Upper lobe of left lung (tissue), 6 donors: Measurements from ENCODE around the gene MYO18A. TPM values are rescaled to one million over a fixed set of nuclear protein-coding genes. Genes with fewer than 3 reads are reported as not detected.

Experiments
- ATAC-seq, 2 donors: fragments of 200-7000 bp; cut with Tn5 transposase; one replicate each; pipeline ENCODE4 v1.9.1; 2022; ENCODE audit warnings: mild to moderate bottlenecking in 2 of 2, moderate library complexity in 2 of 2; ENCODE audit not compliant: low FRiP score in 2 of 2
- DNase-seq, 2 donors: peaks; one replicate each; pipeline ENCODE4 v3.0.0-alpha.2; 2019 to 2020
- H3K27ac ChIP-seq, 4 donors: fragments of 200-600 bp; sonication (generic); one replicate each; pipeline ENCODE4 v1.5.1; 2016 to 2019
- H3K27me3 ChIP-seq, 4 donors: fragments of 200-600 bp; sonication (generic); one replicate each; pipeline ENCODE4 v1.5.1; 2017 to 2019
- H3K36me3 ChIP-seq, 4 donors: fragments of 200-600 bp; sonication (generic); one replicate each; pipeline ENCODE4 v1.5.1; 2016 to 2019
- H3K4me1 ChIP-seq, 4 donors: fragments of 200-600 bp; sonication (generic); one replicate each; pipeline ENCODE4 v1.5.1; 2018 to 2019
- H3K4me3 ChIP-seq, 4 donors: fragments of 200-600 bp; sonication (generic); one replicate each; pipeline ENCODE4 v1.5.1; 2017 to 2019; ENCODE audit warnings: mild to moderate bottlenecking in 2 of 4, moderate library complexity in 1 of 4
- H3K9me3 ChIP-seq, 4 donors: fragments of 200-600 bp; sonication (generic); one replicate each; pipeline ENCODE4 v1.5.1; 2018 to 2019
- EP300 ChIP-seq, 4 donors: sonication (generic); formaldehyde crosslinking; IDR thresholded peaks; one replicate each; pipeline ENCODE4 v1.5.1; 2017; ENCODE audit warnings: antibody characterized with exemption in 4 of 4, control low read depth in 2 of 4
- POLR2A ChIP-seq, 4 donors: fragments of 450-650 bp; IDR thresholded peaks; one replicate each; pipeline ENCODE4 v1.5.1; 2016 to 2017; ENCODE audit warnings: antibody characterized with exemption in 4 of 4, mild to moderate bottlenecking in 2 of 4
- POLR2AphosphoS5 ChIP-seq, 2 donors: sonication (generic); formaldehyde crosslinking; IDR thresholded peaks; one replicate each; pipeline ENCODE4 v1.5.1; 2017; ENCODE audit warnings: antibody characterized with exemption in 2 of 2
- WGBS, 2 donors: methylation state at CpG; one replicate each; pipeline ENCODE4 v1.1.5; 2017 to 2018; 5-methylcytosine and 5-hydroxymethylcytosine counted together
- total RNA-seq, 6 donors: library from RNA; depleted of rRNA in 4 of 6; stranded (reverse); fragments of >200 nt in 4 of 6; gene quantifications; one replicate each; pipeline versions ENCODE4 v1.1.0 to v1.2.1, GENCODE V29; 2016 to 2021
- TF ChIP-seq, protein P1 (sequence below), 6 experiments: fragments of 450-650 bp in 4 of 6; fragments of 200-600 bp in 2 of 6; sonication (generic) in 2 of 6; IDR thresholded peaks; one replicate each; pipeline ENCODE4 v1.5.1; 2016 to 2019; ENCODE audit warnings: antibody characterized with exemption in 6 of 6
- donor health status: DM: no; HTN: no; CAD: no; lungs with moderate emphysema.
- donor health status: DM: no; HTN: yes; CAD: no; lungs with severe emphysema.

The MYO18A gene
- total RNA-seq, 6 donors from 2014 or later, result 37.4 to 214 (median 67.4) TPM

DNA sequence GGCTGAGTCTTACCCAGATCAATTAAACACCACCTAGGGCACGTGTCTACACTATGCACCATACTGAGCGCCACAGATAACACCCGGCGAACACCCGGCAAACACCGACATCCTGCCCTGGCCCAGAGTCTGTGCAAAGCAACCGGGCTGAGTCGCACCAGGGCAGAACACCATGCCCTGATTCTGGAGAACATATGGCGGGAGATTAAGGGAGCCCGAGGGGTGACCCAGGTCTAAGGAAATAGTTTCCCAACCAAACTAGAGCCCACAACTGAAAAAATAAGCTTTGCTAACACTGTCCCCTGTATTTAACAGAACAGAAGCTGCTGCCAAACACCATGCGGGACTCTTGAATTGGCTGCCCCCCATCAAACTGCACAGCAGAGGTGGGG is 22.1 kb downstream of the MYO18A start:
- Histone ChIP-seq H3K27ac (peak overlapping the region; percentile 49 to 88 (median 62)), H3K27me3 (no peaks in the 10 kb centered on the region), H3K4me3 (no peak overlapping the region), H3K9me3 (no peaks in the 10 kb centered on the region), H3K4me1 (peaks cover 68 to 72% (median 70%) of the 10 kb centered on the region in 4 donors), H3K36me3 (no peaks in the 10 kb centered on the region)
- no peak for ATAC-seq
- TF ChIP-seq EP300 (IDR thresholded peaks at IDR 0.05) (no peak), POLR2AphosphoS5 (IDR thresholded peaks at IDR 0.05) (no peak), POLR2A (IDR thresholded peaks at IDR 0.05) (no peak)
- TF ChIP-seq, protein P1, sequence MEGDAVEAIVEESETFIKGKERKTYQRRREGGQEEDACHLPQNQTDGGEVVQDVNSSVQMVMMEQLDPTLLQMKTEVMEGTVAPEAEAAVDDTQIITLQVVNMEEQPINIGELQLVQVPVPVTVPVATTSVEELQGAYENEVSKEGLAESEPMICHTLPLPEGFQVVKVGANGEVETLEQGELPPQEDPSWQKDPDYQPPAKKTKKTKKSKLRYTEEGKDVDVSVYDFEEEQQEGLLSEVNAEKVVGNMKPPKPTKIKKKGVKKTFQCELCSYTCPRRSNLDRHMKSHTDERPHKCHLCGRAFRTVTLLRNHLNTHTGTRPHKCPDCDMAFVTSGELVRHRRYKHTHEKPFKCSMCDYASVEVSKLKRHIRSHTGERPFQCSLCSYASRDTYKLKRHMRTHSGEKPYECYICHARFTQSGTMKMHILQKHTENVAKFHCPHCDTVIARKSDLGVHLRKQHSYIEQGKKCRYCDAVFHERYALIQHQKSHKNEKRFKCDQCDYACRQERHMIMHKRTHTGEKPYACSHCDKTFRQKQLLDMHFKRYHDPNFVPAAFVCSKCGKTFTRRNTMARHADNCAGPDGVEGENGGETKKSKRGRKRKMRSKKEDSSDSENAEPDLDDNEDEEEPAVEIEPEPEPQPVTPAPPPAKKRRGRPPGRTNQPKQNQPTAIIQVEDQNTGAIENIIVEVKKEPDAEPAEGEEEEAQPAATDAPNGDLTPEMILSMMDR (IDR thresholded peaks at IDR 0.05), result no peak
- WGBS, 2 donors, result 64 to 80% methylated on average over 3 to 11 of the region's 11 CpGs
- DNase-seq, result no peak

DNA sequence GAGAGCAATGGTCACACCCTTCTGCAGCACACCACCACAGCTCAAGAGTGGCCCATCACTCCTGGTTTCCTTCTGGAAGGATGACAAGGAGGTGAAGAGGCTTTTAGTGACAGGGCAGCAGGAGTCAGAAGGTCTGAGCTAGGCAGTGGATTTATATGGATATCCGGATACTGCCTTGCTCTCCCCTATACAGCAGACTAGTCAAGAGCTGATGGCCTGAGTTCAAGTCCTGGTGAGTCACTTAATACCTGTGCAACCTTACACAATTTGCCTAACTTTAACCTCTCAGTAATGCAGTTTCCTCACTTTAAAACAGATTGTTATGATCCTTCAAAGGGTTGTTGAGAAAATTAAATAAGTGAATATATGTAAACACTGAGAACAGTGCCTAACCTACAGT is 22.9 kb downstream of the MYO18A start:
- H3K4me3 ChIP-seq, result no peak overlapping the region
- H3K36me3 ChIP-seq, result no peaks in the 10 kb centered on the region
- ATAC-seq, result no peak
- no peaks in the 10 kb centered on the region for H3K9me3 ChIP-seq
- H3K4me1 ChIP-seq, result peaks cover 65 to 69% (median 67%) of the 10 kb centered on the region in 4 donors
- TF ChIP-seq, protein P1 (IDR thresholded peaks at IDR 0.05), result no peak
- TF ChIP-seq EP300 (IDR thresholded peaks at IDR 0.05), result no peak
- TF ChIP-seq POLR2A (IDR thresholded peaks at IDR 0.05), result no peak
- no peak for TF ChIP-seq POLR2AphosphoS5 (IDR thresholded peaks at IDR 0.05)
- H3K27ac ChIP-seq, result peak overlapping the region; percentile 73 to 89 (median 85)
- no peak for DNase-seq
- no peaks in the 10 kb centered on the region for H3K27me3 ChIP-seq
- WGBS, 2 donors, result 61 to 88% methylated on average over 1 of the region's 1 CpG

DNA sequence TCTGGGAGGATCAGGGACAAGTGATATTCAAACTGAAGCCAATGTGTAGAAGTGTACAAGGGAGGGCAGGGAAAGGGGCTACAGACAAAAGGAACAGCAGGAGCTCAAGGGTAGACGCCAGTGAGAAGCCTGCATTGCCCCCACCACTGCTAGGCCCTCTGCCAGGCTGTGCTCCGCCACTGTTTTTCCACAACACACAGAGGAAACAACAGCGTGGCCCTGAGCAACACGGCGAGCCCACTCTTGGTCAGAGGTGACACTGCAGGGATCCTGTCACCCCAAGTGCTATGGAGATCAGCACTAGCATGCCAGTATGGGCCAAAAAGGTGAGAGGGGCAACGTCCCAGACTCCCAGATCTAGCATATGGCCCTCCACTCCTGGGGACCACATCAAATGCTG is 23.4 kb downstream of the MYO18A start:
- H3K4me3 ChIP-seq, result no peak overlapping the region
- peaks cover 65 to 69% (median 67%) of the 10 kb centered on the region in 4 donors for H3K4me1 ChIP-seq
- ATAC-seq (no peak), DNase-seq (no peak)
- H3K36me3 ChIP-seq, result no peaks in the 10 kb centered on the region
- peak overlapping the region; percentile 73 to 89 (median 85) for H3K27ac ChIP-seq
- TF ChIP-seq EP300 (IDR thresholded peaks at IDR 0.05) (no peak), POLR2AphosphoS5 (IDR thresholded peaks at IDR 0.05) (no peak), POLR2A (IDR thresholded peaks at IDR 0.05) (no peak)
- TF ChIP-seq, protein P1 (IDR thresholded peaks at IDR 0.05), result no peak
- H3K9me3 ChIP-seq, result no peaks in the 10 kb centered on the region
- WGBS, 2 donors, result 33 to 60% methylated on average over 5 to 6 of the region's 6 CpGs
- H3K27me3 ChIP-seq, result no peaks in the 10 kb centered on the region

DNA sequence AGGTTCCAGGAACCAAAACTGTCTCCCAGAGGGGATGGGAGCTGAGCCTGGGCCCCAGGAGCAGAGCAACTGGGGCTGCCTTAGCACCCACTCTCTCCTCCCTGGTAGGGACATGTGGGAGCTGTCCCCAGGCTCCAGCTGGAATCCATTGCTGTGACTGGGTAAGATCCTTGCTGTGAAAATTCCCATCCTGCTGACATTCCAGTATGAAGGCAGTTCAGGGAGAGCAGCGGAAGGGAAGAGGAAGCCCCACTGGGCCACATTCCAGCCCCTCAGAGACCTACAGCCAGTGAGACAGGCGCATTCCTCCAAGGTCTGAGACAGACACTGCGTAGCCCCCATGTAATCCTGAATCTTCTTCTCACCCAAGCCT is 24.2 kb downstream of the MYO18A start:
- Histone ChIP-seq H3K9me3 (no peaks in the 10 kb centered on the region), H3K27ac (peak overlapping the region; percentile 73 to 89 (median 85)), H3K4me3 (no peak overlapping the region), H3K4me1 (peaks cover 65 to 69% (median 67%) of the 10 kb centered on the region in 4 donors), H3K27me3 (no peaks in the 10 kb centered on the region), H3K36me3 (no peaks in the 10 kb centered on the region)
- DNase-seq (no peak), ATAC-seq (no peak)
- 61% methylated on average over 3 of the region's 3 CpGs; no CpG with 5 or more reads in 1 of the 2 donors for WGBS, 2 donors
- TF ChIP-seq EP300 (IDR thresholded peaks at IDR 0.05) (no peak), POLR2AphosphoS5 (IDR thresholded peaks at IDR 0.05) (no peak), POLR2A (IDR thresholded peaks at IDR 0.05) (no peak)
- TF ChIP-seq, protein P1 (IDR thresholded peaks at IDR 0.05), result no peak
